KG1 (cell line): ENCODE results near the gene ZFHX3.

ENCODE experiments used
- DNase-seq: peaks from one replicate; lab custom pipeline; 2025; lab: John Stamatoyannopoulos, UW

The ZFHX3 gene

GRCh38 chr16:72974142-72974769 is 73.7 kb downstream of the ZFHX3 start:
- no peak for DNase-seq

DNA sequence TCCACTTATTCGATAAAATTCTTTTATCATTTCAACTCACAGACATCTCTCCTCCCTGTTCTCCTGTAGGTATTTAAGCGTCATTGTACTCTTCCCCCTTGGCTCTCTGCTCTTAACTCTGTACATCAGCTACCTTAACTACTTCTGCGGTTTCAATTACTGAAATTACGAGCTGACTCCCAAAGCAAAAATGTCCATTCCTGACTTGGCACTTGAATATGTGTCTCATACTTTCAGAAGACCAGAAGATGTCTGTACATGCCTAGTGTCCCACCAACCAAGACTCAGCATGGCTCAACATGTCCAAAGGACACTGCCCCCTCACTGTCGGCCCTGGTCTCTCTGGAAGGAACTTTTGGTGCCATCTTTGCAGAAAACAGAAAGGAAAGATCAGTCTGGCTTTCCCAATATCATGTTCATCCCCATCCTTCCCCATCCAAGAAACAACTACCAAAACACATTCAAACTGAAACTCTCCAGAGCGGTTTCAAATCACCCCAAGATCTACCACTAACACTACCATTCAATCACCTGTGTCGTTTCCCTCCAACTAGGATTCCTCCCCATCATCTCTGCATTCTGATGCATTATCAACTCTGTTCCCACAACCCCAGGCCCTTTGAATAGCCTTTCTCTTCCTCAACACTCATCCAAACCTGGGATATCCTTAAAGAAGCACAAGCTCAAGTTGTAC is 74.9 kb downstream of the ZFHX3 start:
- no peak for DNase-seq

DNA sequence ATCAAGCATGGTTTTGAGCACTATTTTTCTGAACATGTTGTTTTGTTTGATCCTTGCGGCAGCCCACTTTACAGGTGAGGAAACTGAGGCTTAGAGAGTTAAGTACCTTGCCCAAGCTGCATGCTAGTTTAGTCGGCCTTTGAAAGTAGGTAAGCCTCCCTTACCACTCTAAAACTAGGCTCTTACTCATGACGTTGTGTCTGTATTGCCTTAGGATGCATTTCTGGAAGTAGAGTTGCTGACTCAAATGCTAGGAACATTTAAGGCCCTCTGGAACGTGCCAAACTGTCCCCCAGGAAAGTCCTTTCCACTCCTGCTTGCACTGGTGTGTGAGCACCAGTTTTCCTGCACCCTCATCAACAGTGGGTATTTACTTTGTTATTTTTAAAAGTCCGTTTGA is 76.6 kb downstream of the ZFHX3 start:
- no peak for DNase-seq

- DNase-seq = no peak
Observed at GRCh38 chr16:72970656-72971055, 77.3 kb downstream of the ZFHX3 start.

DNA sequence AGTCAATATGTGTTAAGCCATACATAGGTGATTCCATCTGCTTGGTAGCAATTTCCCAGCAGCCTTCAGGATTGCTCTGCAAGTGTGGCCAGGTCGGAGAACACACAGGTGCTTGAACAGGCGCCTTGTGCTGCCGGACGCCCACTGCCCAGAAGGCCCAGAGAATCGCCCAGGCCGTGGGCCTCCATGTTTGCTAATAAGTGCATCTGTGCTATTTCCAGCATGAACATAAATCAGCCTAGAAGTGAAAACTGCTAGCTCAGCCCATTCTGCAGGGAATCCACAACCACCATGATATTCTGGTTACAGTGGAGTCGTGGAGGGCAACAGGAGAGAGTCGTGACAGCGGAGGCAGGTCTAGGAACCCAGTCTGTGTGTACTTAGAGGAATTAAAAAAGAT is 78.1 kb downstream of the ZFHX3 start:
- DNase-seq = no peak

DNA sequence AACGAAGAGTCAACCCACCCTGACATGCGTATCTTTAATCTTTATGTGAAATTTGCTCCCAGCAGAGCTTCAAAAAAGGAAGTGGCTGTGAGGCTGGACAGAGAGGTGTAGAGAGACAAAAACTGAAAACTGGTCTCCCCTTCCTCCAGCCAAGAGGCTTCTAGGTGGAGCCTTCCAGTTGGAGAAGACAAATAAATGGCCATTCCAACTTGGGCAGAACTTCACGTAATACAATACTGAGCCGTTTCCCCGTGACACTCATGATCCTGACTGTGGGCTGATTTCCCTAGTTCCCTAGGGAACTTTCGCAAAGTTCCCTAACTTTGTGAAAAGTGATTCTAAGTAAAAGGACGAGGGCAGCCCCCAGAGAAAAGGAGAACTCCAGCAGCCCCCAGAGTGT is 78.8 kb downstream of the ZFHX3 start:
- DNase-seq = no peak

DNA sequence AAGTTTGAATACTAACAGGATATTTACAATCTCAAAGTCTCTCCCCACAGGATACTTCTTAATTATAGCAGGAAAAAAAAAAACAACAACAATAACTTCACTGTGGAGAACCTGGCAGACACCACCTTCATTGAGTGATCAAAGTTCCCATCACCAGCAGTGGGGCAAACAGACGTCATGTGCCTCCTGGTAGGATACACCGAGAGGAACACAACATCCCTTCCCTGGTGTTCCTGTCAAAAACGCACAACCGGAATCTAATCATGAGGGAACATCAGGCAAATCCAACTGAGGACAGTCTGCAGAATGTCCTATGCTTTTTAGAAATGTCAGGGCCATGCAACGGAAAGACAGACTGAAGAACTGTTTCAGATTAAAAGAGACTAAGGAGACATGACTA is 80.0 kb downstream of the ZFHX3 start:
- DNase-seq = no peak

- no peak for DNase-seq
Observed at GRCh38 chr16:72963533-72964315, 84.2 kb downstream of the ZFHX3 start.

DNA sequence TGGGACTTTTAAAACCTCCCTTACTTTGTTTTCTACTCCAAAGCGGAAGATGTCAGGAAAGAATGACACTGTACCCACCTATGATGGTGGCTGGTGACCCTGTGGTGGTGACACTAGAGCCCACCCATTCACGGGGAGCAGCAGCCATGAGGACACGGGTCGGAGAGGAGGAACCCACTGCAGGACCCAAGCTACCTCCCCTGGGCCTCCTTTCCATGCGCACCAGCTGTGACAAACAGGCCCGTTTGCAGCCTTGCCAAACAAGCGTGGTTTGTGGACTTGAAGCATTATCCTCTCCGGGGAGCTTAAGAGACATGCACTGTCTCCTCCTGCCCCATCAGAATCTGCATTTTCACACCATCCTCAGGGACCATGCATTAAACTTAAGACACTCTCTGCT is 85.6 kb downstream of the ZFHX3 start:
- DNase-seq = no peak

DNA sequence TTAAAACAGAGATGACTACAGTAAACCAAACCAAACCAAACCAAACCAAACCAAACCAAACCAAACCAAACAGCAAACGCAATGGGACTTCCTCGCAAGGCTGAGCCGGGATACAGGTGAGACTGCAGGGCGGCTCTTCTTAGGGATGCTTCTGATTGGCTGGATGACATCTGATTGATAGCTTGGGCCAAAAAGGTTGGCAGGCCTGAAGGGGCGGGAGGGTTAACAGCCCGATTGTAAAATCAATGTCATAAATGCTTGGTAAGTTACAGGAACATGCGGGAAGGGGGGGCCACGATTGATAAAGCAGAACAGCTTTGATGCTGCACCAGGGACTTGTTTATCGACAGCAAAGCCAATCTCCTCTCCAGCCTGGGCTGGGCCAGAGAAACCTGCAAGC is 86.1 kb downstream of the ZFHX3 start:
- no peak for DNase-seq

GRCh38 chr16:72961115-72961832 is 86.7 kb downstream of the ZFHX3 start:
- DNase-seq = no peak

- no peak for DNase-seq
Observed at GRCh38 chr16:72960101-72960500, 87.8 kb downstream of the ZFHX3 start.

GRCh38 chr16:72959301-72959996 is 88.5 kb downstream of the ZFHX3 start:
- DNase-seq = no peak

DNA sequence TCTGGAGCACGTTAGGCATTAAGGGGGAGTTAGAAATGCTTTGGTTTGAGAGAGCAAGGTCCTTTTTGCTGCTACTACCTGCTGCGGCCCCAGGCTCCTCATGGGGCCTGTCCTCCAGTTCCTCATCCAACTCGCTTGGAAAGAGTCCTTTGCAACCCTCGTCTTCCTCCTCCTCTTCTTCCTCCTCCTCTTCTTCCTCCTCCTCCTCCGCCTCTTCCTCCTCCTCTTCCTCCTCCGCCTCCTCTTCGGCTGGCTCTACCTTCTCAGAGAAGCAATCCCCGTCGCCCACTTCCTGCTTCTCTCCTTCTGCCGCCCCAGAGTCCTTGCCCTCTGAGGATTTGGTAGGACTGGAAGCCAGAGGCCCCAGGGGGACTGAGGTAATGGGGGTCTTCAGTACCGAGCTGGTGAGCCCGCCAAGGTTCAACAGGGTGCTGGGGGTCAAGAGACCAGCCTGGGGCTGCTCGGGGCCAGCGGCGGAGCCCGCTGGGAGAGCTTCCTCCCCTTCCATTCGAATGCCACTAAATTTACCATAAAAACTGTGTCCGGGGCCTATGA is 89.3 kb downstream of the ZFHX3 start:
- no peak for DNase-seq

- no peak for DNase-seq
Observed at GRCh38 chr16:72957303-72958277, 90.3 kb downstream of the ZFHX3 start.

GRCh38 chr16:72956124-72957064 is 91.5 kb downstream of the ZFHX3 start:
- no peak for DNase-seq

GRCh38 chr16:72952811-72953271 is 95.1 kb downstream of the ZFHX3 start:
- no peak for DNase-seq

- no peak for DNase-seq
Observed at GRCh38 chr16:72952404-72952803, 95.5 kb downstream of the ZFHX3 start.

DNA sequence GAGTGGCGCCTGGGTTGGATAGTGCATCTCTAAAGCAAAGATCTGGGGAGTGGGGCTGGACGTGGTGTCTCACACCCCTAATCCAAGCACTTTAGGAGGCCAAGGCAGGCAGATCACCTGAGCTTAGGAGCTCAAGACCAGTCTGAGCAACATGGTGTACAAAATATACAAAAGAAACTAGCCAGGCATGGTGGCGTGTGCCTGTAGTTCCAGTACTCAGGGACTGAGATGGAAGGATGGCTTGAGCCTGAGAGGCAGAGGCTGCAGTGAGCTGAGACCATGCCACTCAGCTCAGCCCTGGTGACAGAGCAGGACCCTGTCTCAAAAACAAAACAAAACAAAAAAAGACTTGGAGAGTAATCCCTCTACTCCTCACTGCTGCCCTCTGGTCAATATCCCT is 96.0 kb downstream of the ZFHX3 start:
- DNase-seq = no peak
